Uterine smooth muscle cell (primary cell): ENCODE measurements around the gene ZEB2. TPM values are rescaled to one million over a fixed set of nuclear protein-coding genes. Genes with fewer than 3 reads are reported as not detected.

Experiments
- total RNA-seq: library from RNA; depleted of rRNA; stranded (reverse); fragments of >200 nt; gene quantifications from 2 replicates; pipeline ENCODE4 v1.2.3, GENCODE V29; 2014

Gene ZEB2
- total RNA-seq: 44.4 and 49.6 TPM in 2 replicates

DNA sequence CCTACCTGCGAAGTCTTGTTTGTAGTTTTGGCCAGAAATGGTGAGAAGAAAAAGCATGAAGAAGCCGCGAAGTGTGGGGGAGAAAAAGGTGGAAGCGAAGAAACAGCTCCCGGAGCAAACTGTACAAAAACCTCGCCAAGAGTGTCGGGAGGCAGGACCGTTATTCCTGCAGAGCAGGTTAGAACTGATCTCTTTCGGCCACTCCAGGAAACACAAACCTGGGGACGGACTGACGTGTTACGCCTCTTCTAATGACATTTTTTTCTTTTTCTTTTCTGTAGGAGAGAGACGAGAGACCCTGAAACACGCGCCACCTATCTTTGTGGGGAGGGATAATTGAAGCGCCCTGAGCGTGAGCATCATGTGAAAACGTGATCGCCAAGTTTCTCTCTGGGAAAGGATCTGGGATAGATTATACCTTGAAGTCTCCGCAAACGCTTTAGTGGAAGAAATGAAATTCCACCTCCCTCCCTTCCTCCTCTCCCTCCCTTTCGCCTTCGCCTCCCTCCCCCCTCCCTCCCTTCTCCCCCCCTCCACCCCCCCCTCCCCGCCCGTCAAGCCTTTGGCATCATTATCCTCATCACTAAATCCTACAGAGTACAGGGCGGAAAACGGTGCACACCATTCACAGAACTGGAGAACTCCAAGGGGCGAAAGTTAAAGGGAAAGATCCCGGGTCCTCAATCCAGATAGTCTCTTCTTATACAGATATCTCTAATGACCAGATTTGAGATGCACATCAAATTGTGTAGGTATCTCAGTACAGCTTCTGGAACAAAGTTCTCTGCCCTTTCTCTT is at the start of gene ZEB2:
ZEB2 (minus strand) TSS at position 186 of the 798 bp plus-strand sequence. CDS start 2,769 bp downstream, outside the sequence.

